NCI-H2081 treated with DMSO at 0.1 percent for 48 hours (cell line): Measurements from ENCODE around the gene SLC10A3.
"Not testable (repeated sequence)": the region's sequence is repeated elsewhere in the genome, so short reads cannot be mapped to it uniquely, and the experiment has no call there.

ENCODE experiments used
- DNase-seq: peaks from one replicate; lab custom pipeline; 2025; lab: John Stamatoyannopoulos, UW

SLC10A3 gene

GRCh38 chrX:154508384-154508745 is 17.9 kb upstream of the SLC10A3 start:
- DNase-seq, result no peak

GRCh38 chrX:154507673-154508383 is 17.4 kb upstream of the SLC10A3 start:
- DNase-seq, result no peak

- DNase-seq, result no peak
Observed at GRCh38 chrX:154506483-154507332, 16.3 kb upstream of the SLC10A3 start.

GRCh38 chrX:154505734-154506133 is 15.3 kb upstream of the SLC10A3 start:
- no peak for DNase-seq

- DNase-seq, result no peak
Observed at GRCh38 chrX:154502989-154503388, 12.6 kb upstream of the SLC10A3 start.

GRCh38 chrX:154502098-154502497 is 11.7 kb upstream of the SLC10A3 start:
- no peak for DNase-seq

- not testable (repeated sequence) for DNase-seq
Observed at GRCh38 chrX:154501423-154501822, 11.0 kb upstream of the SLC10A3 start.

- DNase-seq, result not testable (repeated sequence)
Observed at GRCh38 chrX:154496591-154497137, 6.2 kb upstream of the SLC10A3 start.

- DNase-seq, result no peak
Observed at GRCh38 chrX:154495472-154495922, 5.1 kb upstream of the SLC10A3 start.

- DNase-seq, result no peak
Observed at GRCh38 chrX:154494715-154495114, 4.3 kb upstream of the SLC10A3 start.

GRCh38 chrX:154490021-154490413 is 412 bp downstream of the SLC10A3 start:
- no peak for DNase-seq

- no peak for DNase-seq
Observed at GRCh38 chrX:154489182-154489581, 1.2 kb downstream of the SLC10A3 start.

- no peak for DNase-seq
Observed at GRCh38 chrX:154488336-154489075, 1.9 kb downstream of the SLC10A3 start.

GRCh38 chrX:154487518-154488290 is 2.7 kb downstream of the SLC10A3 start:
- no peak for DNase-seq

- DNase-seq, result no peak
Observed at GRCh38 chrX:154486396-154487207, 3.8 kb downstream of the SLC10A3 start, which contains the start of gene UBL4A. Gene UBL4A, minus strand, starts transcription at chrX:154486615. Its CDS starts 31 bp downstream, at chrX:154486584.

GRCh38 chrX:154486052-154486395 is 4.4 kb downstream of the SLC10A3 start:
- DNase-seq, result no peak

- no peak for DNase-seq
Observed at GRCh38 chrX:154485150-154486051, 5.0 kb downstream of the SLC10A3 start.

GRCh38 chrX:154484255-154485149 is 5.9 kb downstream of the SLC10A3 start:
- no peak for DNase-seq
